ENCODE data around the gene ZFYVE9.
"Not testable (repeated sequence)": the region's sequence is repeated elsewhere in the genome, so short reads cannot be mapped to it uniquely, and the experiment has no call there.

ZFYVE9 gene

GRCh38 chr1:52180176-52180575, 38.3 kb downstream of the ZFYVE9 start:
- TF ChIP-seq TAF1 (IDR thresholded peaks at IDR 0.05; ENCODE audit: borderline replicate concordance, low read depth, low read length) (no peak), POLR2A (IDR thresholded peaks at IDR 0.05; ENCODE audit: low read depth, low read length) (no peak), POLR2AphosphoS5 (IDR thresholded peaks at IDR 0.05; ENCODE audit: low read depth, low read length) (no peak)
- no peak for DNase-seq (ENCODE audit: insufficient read length)
- no peak for FAIRE-seq

- DNase-seq (ENCODE audit: insufficient read length); FAIRE-seq: not testable (repeated sequence)
Measured at GRCh38 chr1:52181759-52182158, 39.9 kb downstream of the ZFYVE9 start.

DNA sequence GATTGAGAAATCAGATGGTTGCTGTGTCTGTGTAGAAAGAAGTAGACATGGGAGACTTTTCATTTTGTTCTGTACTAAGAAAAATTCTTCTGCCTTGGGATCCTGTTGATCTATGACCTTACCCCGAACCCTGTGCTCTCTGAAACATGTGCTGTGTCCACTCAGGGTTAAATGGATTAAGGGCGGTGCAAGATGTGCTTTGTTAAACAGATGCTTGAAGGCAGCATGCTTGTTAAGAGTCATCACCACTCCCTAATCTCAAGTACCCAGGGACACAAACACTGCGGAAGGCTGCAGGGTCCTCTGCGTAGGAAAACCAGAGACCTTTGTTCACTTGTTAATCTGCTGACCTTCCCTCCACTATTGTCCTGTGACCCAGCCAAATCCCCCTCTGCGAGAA, 40.4 kb downstream of the ZFYVE9 start:
- DNase-seq (ENCODE audit: insufficient read length); FAIRE-seq: not testable (repeated sequence)

DNA sequence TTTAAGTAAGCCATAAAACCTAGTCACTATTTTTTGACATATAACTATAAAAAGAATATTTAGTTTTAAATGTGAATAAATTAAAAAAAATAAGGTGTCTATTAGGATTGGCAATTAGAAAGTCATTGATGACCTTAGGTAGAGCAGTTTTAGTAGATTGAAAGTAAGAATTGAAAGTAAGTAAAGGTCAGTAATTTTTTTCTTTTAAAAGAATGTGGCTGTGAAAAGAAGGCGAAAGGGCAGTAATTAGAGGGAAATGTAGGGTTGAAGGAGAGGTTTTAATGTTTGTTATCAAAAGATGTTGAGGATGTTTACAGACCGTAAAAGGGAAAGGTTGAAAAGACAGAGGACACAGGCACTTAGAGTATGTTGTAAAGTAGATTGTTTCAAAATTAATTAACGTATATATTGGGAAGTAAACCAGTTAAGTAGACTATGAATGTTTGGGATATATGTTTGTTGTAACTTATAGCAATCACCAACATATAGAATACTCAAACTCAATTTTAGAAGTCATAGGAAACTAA, 41.0 kb downstream of the ZFYVE9 start:
- FAIRE-seq, result no peak
- no peak for DNase-seq (ENCODE audit: insufficient read length)
- TF ChIP-seq POLR2AphosphoS5 (IDR thresholded peaks at IDR 0.05; ENCODE audit: low read depth, low read length) (no peak), POLR2A (IDR thresholded peaks at IDR 0.05; ENCODE audit: low read depth, low read length) (no peak), TAF1 (IDR thresholded peaks at IDR 0.05; ENCODE audit: borderline replicate concordance, low read depth, low read length) (no peak)

DNA sequence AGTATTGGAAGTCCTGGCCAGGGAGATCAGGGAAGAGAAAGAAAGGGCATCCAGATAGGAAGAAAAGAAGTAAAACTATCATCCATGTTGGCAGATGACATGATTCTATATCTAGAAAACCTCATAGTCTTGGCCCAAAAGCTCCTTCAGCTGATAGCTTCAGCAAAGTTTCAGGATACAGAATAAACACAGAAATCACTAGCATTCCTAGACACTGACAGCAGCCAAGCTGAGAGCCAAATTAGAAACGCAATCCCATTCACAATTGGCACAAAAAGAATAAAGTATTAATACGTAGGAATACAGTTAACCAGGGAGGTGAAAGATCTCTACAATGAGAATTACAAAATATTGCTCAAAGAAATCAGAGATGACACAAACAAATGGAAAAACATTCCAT, 44.6 kb downstream of the ZFYVE9 start:
- TF ChIP-seq POLR2A (IDR thresholded peaks at IDR 0.05; ENCODE audit: low read depth, low read length) (no peak), POLR2AphosphoS5 (IDR thresholded peaks at IDR 0.05; ENCODE audit: low read depth, low read length) (no peak), TAF1 (IDR thresholded peaks at IDR 0.05; ENCODE audit: borderline replicate concordance, low read depth, low read length) (no peak)
- no peak for FAIRE-seq

DNA sequence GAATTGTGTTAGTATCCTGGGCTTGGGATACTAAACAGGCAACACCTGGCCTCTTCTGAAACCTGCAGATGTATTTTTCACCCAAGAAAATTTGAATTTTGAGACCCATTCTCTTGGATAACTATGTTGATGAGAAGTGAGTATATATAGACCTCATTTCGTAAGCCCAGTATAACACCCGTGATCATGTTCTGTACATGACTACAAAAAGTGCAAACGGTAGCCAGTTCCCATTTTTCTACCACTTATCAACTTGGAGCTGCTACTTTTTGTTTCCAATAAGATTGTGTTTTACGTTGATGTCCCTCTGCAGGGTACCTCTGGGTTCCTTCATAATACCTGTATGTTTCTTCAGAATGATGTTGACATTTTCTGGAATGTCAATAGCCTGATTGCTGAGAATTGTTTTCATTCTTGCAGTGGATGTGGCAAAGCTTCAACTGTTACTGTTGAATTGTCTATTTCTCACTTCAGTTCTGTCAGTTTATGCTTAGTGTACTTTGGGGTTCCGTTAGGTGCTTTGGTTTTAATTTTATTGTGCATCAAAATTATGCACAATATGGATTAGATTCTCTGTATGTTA, 48.1 kb downstream of the ZFYVE9 start:
- DNase-seq (ENCODE audit: insufficient read length), result no peak
- no peak for TF ChIP-seq POLR2A (IDR thresholded peaks at IDR 0.05; ENCODE audit: low read depth, low read length)
- FAIRE-seq, result no peak

More for the DNA sequence above, 44.6 kb downstream of the ZFYVE9 start:
- DNase-seq (ENCODE audit: insufficient read length), result no peak

DNA sequence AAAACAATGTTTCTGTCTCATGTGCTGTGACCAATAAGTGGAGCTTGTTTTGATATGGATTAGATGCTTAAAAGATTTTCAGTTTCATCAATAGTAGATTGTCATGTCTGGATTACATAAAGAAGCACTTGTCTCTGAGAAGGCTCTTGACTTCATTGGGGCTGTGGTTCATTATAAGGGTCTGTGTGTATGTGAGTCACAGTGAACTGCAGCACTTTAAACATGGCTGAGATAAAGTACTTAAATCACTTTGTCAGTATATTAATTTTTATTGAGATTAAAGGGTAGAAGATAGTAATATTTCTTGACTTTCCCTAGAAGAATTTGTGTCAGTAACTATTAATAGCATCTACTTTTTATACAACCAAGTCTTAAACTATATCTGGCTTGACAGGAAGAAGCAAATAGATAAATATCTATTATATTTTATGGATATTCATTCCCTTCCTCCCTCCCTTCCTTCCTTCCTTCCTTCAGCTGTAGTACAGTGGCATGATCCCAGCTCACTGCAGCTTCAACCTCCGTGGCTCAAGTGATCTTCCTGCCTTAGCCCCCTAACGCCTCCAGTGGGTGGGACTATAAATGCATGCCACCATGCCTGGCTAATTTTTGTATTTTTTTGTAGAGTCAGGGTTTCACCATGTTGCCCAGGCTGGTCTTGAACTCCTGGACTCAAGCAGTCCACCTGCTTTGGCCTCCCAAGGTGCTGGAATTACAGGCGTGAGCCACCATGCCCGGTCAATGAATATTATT, 48.8 kb downstream of the ZFYVE9 start:
- FAIRE-seq (no peak), DNase-seq (ENCODE audit: insufficient read length) (no peak)
- TF ChIP-seq TAF1 (IDR thresholded peaks at IDR 0.05; ENCODE audit: borderline replicate concordance, low read depth, low read length) (no peak), POLR2AphosphoS5 (IDR thresholded peaks at IDR 0.05; ENCODE audit: low read depth, low read length) (no peak), POLR2A (IDR thresholded peaks at IDR 0.05; ENCODE audit: low read depth, low read length) (no peak)

DNA sequence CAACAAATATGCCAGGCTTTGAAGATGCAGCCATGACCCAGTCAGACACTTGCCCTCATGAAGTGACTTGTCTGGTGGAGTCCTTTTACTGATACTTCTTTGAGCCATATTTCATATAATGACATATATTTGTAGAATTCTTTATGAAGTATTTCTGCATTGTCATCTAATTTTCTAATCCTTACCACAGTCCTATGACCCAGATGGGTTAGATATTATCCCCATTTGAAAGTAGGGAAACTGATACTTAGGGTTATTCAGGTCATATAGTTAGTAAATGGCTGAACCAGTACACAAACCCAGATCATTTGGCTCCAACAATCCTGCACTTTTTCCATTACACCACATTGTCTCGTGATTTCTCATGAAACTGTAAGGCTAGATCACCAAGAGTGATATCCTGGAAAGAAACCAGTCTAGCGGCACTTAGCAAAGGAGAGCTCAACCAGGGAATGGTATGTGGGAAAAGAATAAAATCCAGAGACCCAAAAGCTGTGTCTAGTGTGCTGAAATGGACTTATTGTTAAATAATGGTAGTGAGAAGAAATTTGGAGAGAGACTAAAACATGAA, 49.6 kb downstream of the ZFYVE9 start:
- no peak for DNase-seq (ENCODE audit: insufficient read length)
- TF ChIP-seq POLR2A (IDR thresholded peaks at IDR 0.05; ENCODE audit: low read depth, low read length), result no peak
- TF ChIP-seq TAF1 (IDR thresholded peaks at IDR 0.05; ENCODE audit: borderline replicate concordance, low read depth, low read length), result no peak
- no peak for TF ChIP-seq POLR2AphosphoS5 (IDR thresholded peaks at IDR 0.05; ENCODE audit: low read depth, low read length)
- no peak for FAIRE-seq

DNA sequence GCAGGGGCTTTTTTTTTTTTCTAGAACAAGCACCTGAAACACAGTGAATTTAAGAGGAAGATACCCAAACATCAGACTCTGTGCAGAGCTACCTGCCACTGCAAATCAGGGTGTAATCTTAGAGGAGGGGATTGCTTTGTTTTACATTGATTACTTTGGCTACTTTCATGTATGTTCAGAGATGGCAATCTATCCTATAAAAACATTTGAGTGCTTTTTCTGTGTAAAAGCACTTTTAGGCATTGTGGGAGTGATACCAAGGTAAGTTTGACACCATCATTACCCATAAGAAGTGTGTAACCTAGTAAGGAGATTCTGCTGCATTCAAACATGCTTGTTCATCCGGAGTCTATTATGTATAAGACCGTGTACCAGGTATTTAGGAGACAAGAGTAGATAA, 50.1 kb downstream of the ZFYVE9 start:
- TF ChIP-seq TAF1 (IDR thresholded peaks at IDR 0.05; ENCODE audit: borderline replicate concordance, low read depth, low read length) (no peak), POLR2AphosphoS5 (IDR thresholded peaks at IDR 0.05; ENCODE audit: low read depth, low read length) (no peak), POLR2A (IDR thresholded peaks at IDR 0.05; ENCODE audit: low read depth, low read length) (no peak)
- FAIRE-seq (no peak), DNase-seq (ENCODE audit: insufficient read length) (no peak)

GRCh38 chr1:52192436-52192835, 50.5 kb downstream of the ZFYVE9 start:
- TF ChIP-seq TAF1 (IDR thresholded peaks at IDR 0.05; ENCODE audit: borderline replicate concordance, low read depth, low read length) (no peak), POLR2AphosphoS5 (IDR thresholded peaks at IDR 0.05; ENCODE audit: low read depth, low read length) (no peak), POLR2A (IDR thresholded peaks at IDR 0.05; ENCODE audit: low read depth, low read length) (no peak)
- no peak for FAIRE-seq
- no peak for DNase-seq (ENCODE audit: insufficient read length)

DNA sequence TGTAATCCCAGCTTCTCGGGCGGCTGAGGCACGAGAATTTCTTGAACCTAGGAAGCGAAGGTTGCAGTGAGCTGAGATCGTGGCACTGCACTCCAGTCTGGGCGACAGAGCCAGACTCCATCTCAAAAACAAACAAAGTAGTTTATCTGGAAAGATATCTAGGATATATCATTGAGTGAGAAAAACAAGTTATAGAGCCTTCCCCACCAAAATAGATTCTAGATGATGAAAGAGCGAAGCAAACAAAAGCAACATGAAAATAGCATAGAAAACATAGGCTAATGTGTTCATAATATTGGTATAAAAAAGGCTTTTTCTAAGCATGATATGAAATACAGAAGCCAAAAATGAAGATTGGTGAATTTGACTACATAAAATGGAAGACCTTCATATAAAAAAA, 52.1 kb downstream of the ZFYVE9 start:
- DNase-seq (ENCODE audit: insufficient read length) (no peak), FAIRE-seq (no peak)
- no peak for TF ChIP-seq TAF1 (IDR thresholded peaks at IDR 0.05; ENCODE audit: borderline replicate concordance, low read depth, low read length)
- TF ChIP-seq POLR2AphosphoS5 (IDR thresholded peaks at IDR 0.05; ENCODE audit: low read depth, low read length), result no peak
- TF ChIP-seq POLR2A (IDR thresholded peaks at IDR 0.05; ENCODE audit: low read depth, low read length), result no peak

DNA sequence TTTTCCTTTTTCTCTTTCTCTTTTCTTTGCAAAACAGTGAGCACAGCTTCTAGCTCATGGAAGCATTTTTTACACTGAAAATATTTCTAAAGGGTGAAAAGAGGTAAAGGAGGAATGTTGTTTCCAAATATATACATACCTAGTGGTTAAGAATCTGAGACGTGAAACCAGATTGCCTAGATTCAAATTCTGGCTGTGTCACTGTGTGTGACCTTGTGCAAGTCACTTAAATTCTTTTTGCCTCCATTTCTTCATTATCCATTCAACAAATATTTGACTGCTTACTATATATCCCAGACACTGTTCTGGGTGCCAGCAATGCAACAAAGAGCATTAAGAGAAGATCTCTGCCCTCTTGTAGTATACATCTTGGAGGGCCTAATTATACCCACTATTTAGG, 53.3 kb downstream of the ZFYVE9 start:
- no peak for DNase-seq (ENCODE audit: insufficient read length)

More for the DNA sequence above, 53.3 kb downstream of the ZFYVE9 start:
- no peak for TF ChIP-seq POLR2A (IDR thresholded peaks at IDR 0.05; ENCODE audit: low read depth, low read length)
- no peak for TF ChIP-seq POLR2AphosphoS5 (IDR thresholded peaks at IDR 0.05; ENCODE audit: low read depth, low read length)
- TF ChIP-seq TAF1 (IDR thresholded peaks at IDR 0.05; ENCODE audit: borderline replicate concordance, low read depth, low read length), result no peak
- no peak for FAIRE-seq
